8988T (cell line): Measurements from ENCODE around the gene SMAD7.

Experiments
- DNase-seq: peaks from one replicate; pipeline ENCODE4 v3.0.0; 2011

Gene SMAD7

GRCh38 chr18:48893061-48893607 lies 57.6 kb downstream of the SMAD7 start:
- no peak for DNase-seq

- DNase-seq: no peak
Observed at GRCh38 chr18:48892146-48892855, 58.5 kb downstream of the SMAD7 start.

- no peak for DNase-seq
Observed at GRCh38 chr18:48891721-48892120, 59.0 kb downstream of the SMAD7 start.

GRCh38 chr18:48889981-48890762 lies 60.6 kb downstream of the SMAD7 start:
- no peak for DNase-seq

- no peak for DNase-seq
Observed at GRCh38 chr18:48889115-48889941, 61.4 kb downstream of the SMAD7 start.

GRCh38 chr18:48888773-48889080 lies 62.0 kb downstream of the SMAD7 start:
- DNase-seq: no peak

GRCh38 chr18:48887905-48888772 lies 62.6 kb downstream of the SMAD7 start:
- no peak for DNase-seq

GRCh38 chr18:48887294-48887904 lies 63.4 kb downstream of the SMAD7 start:
- DNase-seq: no peak

GRCh38 chr18:48886520-48887293 lies 64.1 kb downstream of the SMAD7 start:
- DNase-seq: no peak

GRCh38 chr18:48885924-48886400 lies 64.8 kb downstream of the SMAD7 start:
- DNase-seq: no peak

- no peak for DNase-seq
Observed at GRCh38 chr18:48885266-48885923, 65.4 kb downstream of the SMAD7 start.

- no peak for DNase-seq
Observed at GRCh38 chr18:48884771-48885170, 66.0 kb downstream of the SMAD7 start.

- DNase-seq: no peak
Observed at GRCh38 chr18:48884306-48884705, 66.5 kb downstream of the SMAD7 start.

- no peak for DNase-seq
Observed at GRCh38 chr18:48882379-48882778, 68.4 kb downstream of the SMAD7 start.

GRCh38 chr18:48880931-48881330 lies 69.8 kb downstream of the SMAD7 start:
- no peak for DNase-seq

GRCh38 chr18:48879008-48879431 lies 71.7 kb downstream of the SMAD7 start:
- DNase-seq: no peak

GRCh38 chr18:48878471-48878870 lies 72.3 kb downstream of the SMAD7 start:
- no peak for DNase-seq

GRCh38 chr18:48877941-48878340 lies 72.8 kb downstream of the SMAD7 start:
- no peak for DNase-seq

GRCh38 chr18:48876590-48876989 lies 74.2 kb downstream of the SMAD7 start:
- no peak for DNase-seq

- DNase-seq: no peak
Observed at GRCh38 chr18:48875942-48876511, 74.7 kb downstream of the SMAD7 start.
